GM12864 (cell line): ENCODE measurements around the gene SLC2A10.

ENCODE experiments used
- DNase-seq: peaks from one replicate; pipeline ENCODE4 v3.0.0-alpha.2; 2011; ENCODE audit warnings: low read depth
- H3K4me3 ChIP-seq: 2 replicates; pipeline ENCODE4 v1.5.1; 2011; ENCODE audit warnings: mild to moderate bottlenecking, low read depth, low read length, control low read depth
- CTCF ChIP-seq: IDR thresholded peaks from 2 replicates; pipeline ENCODE4 v1.5.1; 2011; ENCODE audit warnings: low read depth, mild to moderate bottlenecking, moderate library complexity, low read length, control low read depth, inconsistent platforms; ENCODE audit errors: missing control alignments

Gene SLC2A10

DNA sequence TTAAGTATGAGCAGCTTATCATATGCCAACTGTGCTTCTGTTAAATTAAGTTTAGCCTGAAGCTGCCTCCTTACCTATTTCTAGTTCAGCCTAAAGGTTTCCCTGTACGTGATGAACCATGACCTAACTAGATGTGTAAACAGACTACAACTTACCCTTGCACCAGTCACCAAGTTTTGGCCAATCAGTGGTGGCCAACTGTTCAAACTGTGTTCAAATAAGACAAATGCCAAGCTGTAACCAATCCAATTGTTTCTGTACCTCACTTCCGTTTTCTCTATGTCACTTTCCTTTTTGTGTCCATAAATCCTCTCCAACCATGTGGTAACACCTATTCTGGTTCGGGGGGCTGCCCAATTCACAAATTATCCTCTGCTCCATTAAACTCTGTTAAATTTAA, 6.0 kb upstream of the SLC2A10 start:
- H3K4me3 ChIP-seq, result no peak overlapping the region
- DNase-seq, result no peak
- no peak for TF ChIP-seq CTCF

DNA sequence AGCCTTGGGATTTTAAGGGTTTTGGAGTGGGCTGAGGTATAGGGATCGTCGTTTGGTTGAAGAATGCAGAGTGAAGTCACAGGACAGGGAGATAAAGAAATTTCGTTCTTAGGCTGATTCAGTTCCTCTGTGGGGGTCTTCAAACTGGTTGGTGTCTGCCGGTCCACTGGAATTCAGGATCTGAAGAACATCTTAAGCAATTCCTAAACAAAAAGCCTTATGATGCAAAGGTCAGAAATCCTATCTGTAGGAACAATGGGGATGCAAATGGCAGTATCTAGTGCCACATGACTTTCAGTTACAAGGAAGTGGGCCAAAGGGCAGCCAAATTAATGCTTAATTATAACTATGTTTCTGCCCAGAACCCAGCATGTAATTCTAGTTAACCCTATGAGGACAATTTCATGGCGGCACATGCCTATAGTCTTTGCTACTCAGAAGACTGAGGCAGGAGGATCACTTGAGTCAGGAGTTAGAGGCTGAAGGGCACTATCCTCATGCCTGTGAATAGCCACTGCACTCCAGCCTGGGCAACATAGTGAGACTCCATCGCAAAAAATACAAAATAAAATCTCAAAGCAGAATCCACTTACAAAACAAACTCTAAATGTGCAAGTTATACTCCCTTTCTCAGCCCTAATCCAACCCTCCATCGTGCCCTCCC, 4.6 kb upstream of the SLC2A10 start:
- H3K4me3 ChIP-seq, result no peak overlapping the region
- no peak for TF ChIP-seq CTCF
- no peak for DNase-seq

DNA sequence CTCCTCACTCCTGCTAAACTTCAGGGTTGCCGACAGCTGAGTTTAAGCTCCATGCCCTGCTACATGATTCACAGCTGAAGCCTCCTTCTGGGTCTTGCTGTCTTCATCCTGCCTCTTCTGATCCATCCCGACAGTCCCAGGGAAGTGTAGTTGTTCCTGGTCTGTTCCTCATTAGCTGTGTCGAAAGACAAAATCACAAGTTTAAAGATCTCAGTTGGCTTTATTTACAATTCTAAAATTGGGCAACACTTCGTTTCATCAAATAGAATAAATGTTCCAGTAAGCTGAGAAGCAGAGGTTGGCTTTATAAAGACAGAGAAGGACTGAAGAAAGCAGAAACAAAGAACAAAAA, 4.1 kb upstream of the SLC2A10 start:
- no peak for DNase-seq
- H3K4me3 ChIP-seq, result no peak overlapping the region
- no peak for TF ChIP-seq CTCF

GRCh38 chr20:46706242-46706641, 3.2 kb upstream of the SLC2A10 start:
- DNase-seq, result no peak
- TF ChIP-seq CTCF, result no peak
- no peak overlapping the region for H3K4me3 ChIP-seq

- no peak overlapping the region for H3K4me3 ChIP-seq
- DNase-seq, result no peak
- peak; percentile 56 for TF ChIP-seq CTCF
Measured at GRCh38 chr20:46708172-46708860, 1.1 kb upstream of the SLC2A10 start.

GRCh38 chr20:46709055-46709458, 392 bp upstream of the SLC2A10 start:
- no peak overlapping the region for H3K4me3 ChIP-seq
- DNase-seq, result no peak
- no peak for TF ChIP-seq CTCF
